HCT116 (cell line): ENCODE data around the gene BPTF. TPM values are rescaled to one million over a fixed set of nuclear protein-coding genes. Genes with fewer than 3 reads are reported as not detected.

Source experiments
- ATAC-seq: fragments of 200-7000 bp; cut with Tn5 transposase; 2 replicates; pipeline ENCODE4 v1.9.1; 2020; ENCODE audit warnings: mild to moderate bottlenecking, moderate library complexity
- BruUV-seq: library from RNA; stranded (reverse); fragments of 400-500 nt; replicated peaks from 2 replicates; lab custom pipeline; 2021; lab: Mats Ljungman, UMichigan
- CTCF ChIA-PET: fragments of 300-600 bp; sonication (Branson Sonifier 250); formaldehyde crosslinking; loops from one replicate; lab custom pipeline; 2021; ENCODE audit warnings: antibody characterized with exemption; lab: Charles Lee
- POLR2A ChIA-PET: fragments of 300-600, 350-600 bp; sonication (Branson Sonifier 250); formaldehyde crosslinking; loops from one replicate; lab custom pipeline; 2021; ENCODE audit warnings: antibody characterized with exemption; lab: Charles Lee
- RAD21 ChIA-PET, 2 experiments: fragments of 300-600 bp; sonication (Branson Sonifier 250); formaldehyde crosslinking; loops; one replicate each; lab custom pipeline; 2023; ENCODE audit warnings: low total read pairs in 2 of 2; ENCODE audit not compliant: uncharacterized antibody in 2 of 2, unreplicated experiment in 2 of 2, low non-redundant PET in 1 of 2; lab: Charles Lee
- DNase-seq: peaks from one replicate; pipeline ENCODE4 v3.0.0-alpha.2; 2010; ENCODE audit warnings: low read depth, low spot score
- H2AFZ ChIP-seq: fragments of 200-600 bp; shearing (Covaris generic), sonication (generic); 2 replicates; pipeline ENCODE4 v1.6.1; 2017; ENCODE audit warnings: low read depth, mixed run types, mixed read lengths, antibody characterized with exemption, low read length; ENCODE audit not compliant: poor library complexity, severe bottlenecking
- H3K27ac ChIP-seq: 2 replicates; pipeline ENCODE4 v1.5.1; 2012; ENCODE audit warnings: low read depth, low read length
- H3K27me3 ChIP-seq: fragments of 200-600 bp; sonication (generic); 2 replicates; pipeline ENCODE4 v1.6.1; 2016; ENCODE audit warnings: mixed run types, low read length, mixed read lengths; ENCODE audit not compliant: insufficient read depth
- H3K36me3 ChIP-seq, 2 experiments: fragments of 200-500 bp in 1 of 2; fragments of 200-600 bp in 1 of 2; sonication (Bioruptor generic) in 1 of 2; sonication (generic) in 1 of 2; 2 replicates each; pipeline versions ENCODE4 v1.5.1 to v1.6.1; 2014 to 2016; ENCODE audit warnings: low read length in 2 of 2, inconsistent platforms in 1 of 2, mixed read lengths in 1 of 2, mixed run types in 1 of 2; ENCODE audit not compliant: insufficient read depth in 2 of 2, control insufficient read depth in 1 of 2
- H3K4me1 ChIP-seq, 2 experiments: fragments of 200-600 bp in 1 of 2; sonication (generic) in 1 of 2; 2 replicates each; pipeline versions ENCODE4 v1.5.1 to v1.6.1; 2012 to 2017; ENCODE audit warnings: low read length in 2 of 2, inconsistent platforms in 1 of 2, mild to moderate bottlenecking in 1 of 2, mixed read lengths in 1 of 2, mixed run types in 1 of 2, moderate library complexity in 1 of 2; ENCODE audit not compliant: insufficient read depth in 2 of 2, control insufficient read depth in 1 of 2
- H3K4me2 ChIP-seq: fragments of 200-600 bp; sonication (generic); 2 replicates; pipeline ENCODE4 v1.6.1; 2017; ENCODE audit warnings: mixed run types, low read length, mixed read lengths
- H3K4me3 ChIP-seq, 2 experiments: fragments of 200-600 bp in 1 of 2; sonication (generic) in 1 of 2; replicated peaks in 1 of 2; 2 replicates each; pipeline ENCODE4 v1.5.1; 2011 to 2016; ENCODE audit warnings: low read length in 2 of 2, control low read depth in 1 of 2, low read depth in 1 of 2, mild to moderate bottlenecking in 1 of 2, mixed read lengths in 1 of 2, mixed run types in 1 of 2
- H3K79me2 ChIP-seq: fragments of 200-600 bp; sonication (generic); 2 replicates; pipeline ENCODE4 v1.6.1; 2017; ENCODE audit warnings: mild to moderate bottlenecking, mixed run types, low read length, moderate library complexity, mixed read lengths; ENCODE audit not compliant: insufficient read depth
- H3K9ac ChIP-seq: fragments of 200-600 bp; sonication (generic); 2 replicates; pipeline ENCODE4 v1.6.1; 2016; ENCODE audit warnings: low read length, mixed read lengths
- H3K9me2 ChIP-seq: fragments of 200-600 bp; sonication (generic), shearing (Covaris generic); 2 replicates; pipeline ENCODE4 v1.6.1; 2017; ENCODE audit warnings: mixed run types, mild to moderate bottlenecking, moderate library complexity; ENCODE audit not compliant: insufficient read depth
- H3K9me3 ChIP-seq, 2 experiments: fragments of 200-500 bp in 1 of 2; fragments of 200-600 bp in 1 of 2; sonication (Bioruptor generic) in 1 of 2; sonication (generic) in 1 of 2; 2 replicates each; pipeline ENCODE4 v1.6.1; 2014 to 2017; ENCODE audit warnings: low read length in 2 of 2, mixed read lengths in 2 of 2, inconsistent platforms in 1 of 2, low read depth in 1 of 2, mild to moderate bottlenecking in 1 of 2, mixed run types in 1 of 2, moderate library complexity in 1 of 2; ENCODE audit not compliant: control insufficient read depth in 1 of 2, insufficient read depth in 1 of 2
- H4K20me1 ChIP-seq: fragments of 200-600 bp; sonication (generic), shearing (Covaris generic); 2 replicates; pipeline ENCODE4 v1.6.1; 2017; ENCODE audit warnings: mixed run types, mild to moderate bottlenecking, moderate library complexity; ENCODE audit not compliant: insufficient read depth
- CEBPB ChIP-seq: IDR thresholded peaks from 2 replicates; pipeline ENCODE4 v1.6.1; 2012; ENCODE audit warnings: low read depth
- ELF1 ChIP-seq: IDR thresholded peaks from 2 replicates; pipeline ENCODE4 v1.6.1; 2012; ENCODE audit warnings: low read depth, borderline replicate concordance
- EZH2 ChIP-seq: fragments of 200-600 bp; sonication (generic); IDR thresholded peaks from 2 replicates; pipeline ENCODE4 v1.6.1; 2017; ENCODE audit warnings: antibody characterized with exemption, mixed run types
- EZH2phosphoT487 ChIP-seq: fragments of 200-600 bp; IDR thresholded peaks from 2 replicates; pipeline ENCODE4 v1.6.1; 2018; ENCODE audit warnings: antibody characterized with exemption, borderline replicate concordance
- POLR2A ChIP-seq: IDR thresholded peaks from 2 replicates; pipeline ENCODE4 v1.7.0; 2011; ENCODE audit warnings: borderline replicate concordance; ENCODE audit not compliant: insufficient read depth, insufficient read length; ENCODE audit errors: extremely low read depth
- POLR2AphosphoS5 ChIP-seq: IDR thresholded peaks from 2 replicates; pipeline ENCODE4 v1.6.1; 2011; ENCODE audit warnings: mild to moderate bottlenecking, low read depth, low read length, moderate library complexity
- SIN3A ChIP-seq: IDR thresholded peaks from 2 replicates; pipeline ENCODE4 v1.6.1; 2012; ENCODE audit warnings: low read depth
- SP1 ChIP-seq: IDR thresholded peaks from 2 replicates; pipeline ENCODE4 v1.6.1; 2012; ENCODE audit warnings: low read depth
- SRF ChIP-seq: IDR thresholded peaks from 2 replicates; pipeline ENCODE4 v1.6.1; 2012; ENCODE audit warnings: low read depth
- TCF7L2 ChIP-seq: IDR thresholded peaks from 2 replicates; pipeline ENCODE4 v1.7.0; 2011; ENCODE audit warnings: borderline replicate concordance, inconsistent platforms; ENCODE audit not compliant: insufficient read depth, insufficient read length; ENCODE audit errors: extremely low read depth
- YY1 ChIP-seq: IDR thresholded peaks from 2 replicates; pipeline ENCODE4 v1.6.1; 2011; ENCODE audit warnings: low read length, low read depth, moderate library complexity, mild to moderate bottlenecking; ENCODE audit not compliant: insufficient replicate concordance; ENCODE audit errors: extremely low read depth
- ZFX ChIP-seq: fragments of 450-650 bp; IDR thresholded peaks from 2 replicates; pipeline ENCODE4 v1.6.1; 2017
- ZNF274 ChIP-seq: fragments of 200-500 bp; sonication (Bioruptor generic); IDR thresholded peaks from 2 replicates; pipeline ENCODE4 v1.6.1; 2014; ENCODE audit warnings: mild to moderate bottlenecking, low read depth, low read length, inconsistent platforms
- intact Hi-C: fragments of 100-400 bp; cut with micrococcal nuclease; formaldehyde crosslinking; loops from 2 replicates; pipeline ENCODE4 v1.10.0; 2022
- total RNA-seq: library from RNA; stranded (reverse); gene quantifications from one replicate; pipeline ENCODE4 v1.2.1, GENCODE V29; 2021; ENCODE audit not compliant: unreplicated experiment
- TF ChIP-seq, protein P1 (sequence below): IDR thresholded peaks from 2 replicates; pipeline ENCODE4 v1.6.1; 2012
- TF ChIP-seq, protein P2 (sequence below): IDR thresholded peaks from 2 replicates; pipeline ENCODE4 v1.6.1; 2011; ENCODE audit warnings: mild to moderate bottlenecking, low read length, moderate library complexity; ENCODE audit not compliant: insufficient replicate concordance; ENCODE audit errors: extremely low read depth
- TF ChIP-seq, protein P3 (sequence below): IDR thresholded peaks from 2 replicates; pipeline ENCODE4 v1.6.1; 2012
- TF ChIP-seq, protein P4 (sequence below): IDR thresholded peaks from 2 replicates; pipeline ENCODE4 v1.6.1; 2012; ENCODE audit warnings: low read depth

BPTF gene
- total RNA-seq, 1 experiment from 2014 or later: 114 TPM

DNA sequence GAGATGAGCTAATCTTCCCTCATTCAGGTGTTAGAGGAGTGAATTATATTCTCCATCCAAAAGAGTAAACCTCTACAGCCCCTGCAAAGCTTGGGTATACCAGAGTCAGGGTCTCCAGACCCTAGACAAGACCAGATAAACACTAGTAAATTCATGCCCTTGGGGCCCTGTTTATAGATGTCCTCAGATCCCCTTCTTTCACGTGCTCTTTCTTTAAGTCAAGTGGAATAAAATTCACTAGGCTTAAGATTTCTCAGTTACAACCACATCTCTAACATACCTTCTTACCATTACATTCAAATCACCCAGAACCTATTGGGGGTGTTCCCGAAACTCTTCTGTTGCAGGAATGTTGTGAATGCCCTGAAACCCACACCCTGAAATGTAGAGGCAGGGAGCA is 173.2 kb downstream of the BPTF start:
- no TSS peak for BruUV-seq
- H3K36me3 ChIP-seq: no peaks in the 10 kb centered on the region
- POLR2A ChIA-PET: interaction anchor here (0.8 to 0.9 kb wide), 2 partner anchors 11 to 21 kb away, joined by 3 read pairs; no protein-coding TSS in a partner anchor

More for the DNA sequence above, 173.2 kb downstream of the BPTF start:
- no peaks in the 10 kb centered on the region for H3K27me3 ChIP-seq
- H2AFZ ChIP-seq: no peak overlapping the region
- no peak overlapping the region for H3K27ac ChIP-seq
- no peak overlapping the region for H3K9ac ChIP-seq
- H4K20me1 ChIP-seq: no peaks in the 10 kb centered on the region
- no peaks in the 10 kb centered on the region for H3K79me2 ChIP-seq
- TF ChIP-seq, protein P1, sequence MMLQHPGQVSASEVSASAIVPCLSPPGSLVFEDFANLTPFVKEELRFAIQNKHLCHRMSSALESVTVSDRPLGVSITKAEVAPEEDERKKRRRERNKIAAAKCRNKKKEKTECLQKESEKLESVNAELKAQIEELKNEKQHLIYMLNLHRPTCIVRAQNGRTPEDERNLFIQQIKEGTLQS: no peak
- no peak for TF ChIP-seq SIN3A
- TF ChIP-seq YY1: no peak
- TF ChIP-seq ELF1: no peak
- TF ChIP-seq SP1: no peak
- TF ChIP-seq EZH2: no peak
- no peak for TF ChIP-seq SRF
- no peak for TF ChIP-seq EZH2phosphoT487
- no peak for TF ChIP-seq CEBPB
- TF ChIP-seq, protein P2, sequence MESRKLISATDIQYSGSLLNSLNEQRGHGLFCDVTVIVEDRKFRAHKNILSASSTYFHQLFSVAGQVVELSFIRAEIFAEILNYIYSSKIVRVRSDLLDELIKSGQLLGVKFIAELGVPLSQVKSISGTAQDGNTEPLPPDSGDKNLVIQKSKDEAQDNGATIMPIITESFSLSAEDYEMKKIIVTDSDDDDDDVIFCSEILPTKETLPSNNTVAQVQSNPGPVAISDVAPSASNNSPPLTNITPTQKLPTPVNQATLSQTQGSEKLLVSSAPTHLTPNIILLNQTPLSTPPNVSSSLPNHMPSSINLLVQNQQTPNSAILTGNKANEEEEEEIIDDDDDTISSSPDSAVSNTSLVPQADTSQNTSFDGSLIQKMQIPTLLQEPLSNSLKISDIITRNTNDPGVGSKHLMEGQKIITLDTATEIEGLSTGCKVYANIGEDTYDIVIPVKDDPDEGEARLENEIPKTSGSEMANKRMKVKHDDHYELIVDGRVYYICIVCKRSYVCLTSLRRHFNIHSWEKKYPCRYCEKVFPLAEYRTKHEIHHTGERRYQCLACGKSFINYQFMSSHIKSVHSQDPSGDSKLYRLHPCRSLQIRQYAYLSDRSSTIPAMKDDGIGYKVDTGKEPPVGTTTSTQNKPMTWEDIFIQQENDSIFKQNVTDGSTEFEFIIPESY: no peak
- no peak for TF ChIP-seq TCF7L2
- TF ChIP-seq POLR2A: no peak
- TF ChIP-seq POLR2AphosphoS5: no peak
- TF ChIP-seq, protein P3, sequence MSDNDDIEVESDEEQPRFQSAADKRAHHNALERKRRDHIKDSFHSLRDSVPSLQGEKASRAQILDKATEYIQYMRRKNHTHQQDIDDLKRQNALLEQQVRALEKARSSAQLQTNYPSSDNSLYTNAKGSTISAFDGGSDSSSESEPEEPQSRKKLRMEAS: no peak
- no peak for TF ChIP-seq ZFX
- TF ChIP-seq, protein P4, sequence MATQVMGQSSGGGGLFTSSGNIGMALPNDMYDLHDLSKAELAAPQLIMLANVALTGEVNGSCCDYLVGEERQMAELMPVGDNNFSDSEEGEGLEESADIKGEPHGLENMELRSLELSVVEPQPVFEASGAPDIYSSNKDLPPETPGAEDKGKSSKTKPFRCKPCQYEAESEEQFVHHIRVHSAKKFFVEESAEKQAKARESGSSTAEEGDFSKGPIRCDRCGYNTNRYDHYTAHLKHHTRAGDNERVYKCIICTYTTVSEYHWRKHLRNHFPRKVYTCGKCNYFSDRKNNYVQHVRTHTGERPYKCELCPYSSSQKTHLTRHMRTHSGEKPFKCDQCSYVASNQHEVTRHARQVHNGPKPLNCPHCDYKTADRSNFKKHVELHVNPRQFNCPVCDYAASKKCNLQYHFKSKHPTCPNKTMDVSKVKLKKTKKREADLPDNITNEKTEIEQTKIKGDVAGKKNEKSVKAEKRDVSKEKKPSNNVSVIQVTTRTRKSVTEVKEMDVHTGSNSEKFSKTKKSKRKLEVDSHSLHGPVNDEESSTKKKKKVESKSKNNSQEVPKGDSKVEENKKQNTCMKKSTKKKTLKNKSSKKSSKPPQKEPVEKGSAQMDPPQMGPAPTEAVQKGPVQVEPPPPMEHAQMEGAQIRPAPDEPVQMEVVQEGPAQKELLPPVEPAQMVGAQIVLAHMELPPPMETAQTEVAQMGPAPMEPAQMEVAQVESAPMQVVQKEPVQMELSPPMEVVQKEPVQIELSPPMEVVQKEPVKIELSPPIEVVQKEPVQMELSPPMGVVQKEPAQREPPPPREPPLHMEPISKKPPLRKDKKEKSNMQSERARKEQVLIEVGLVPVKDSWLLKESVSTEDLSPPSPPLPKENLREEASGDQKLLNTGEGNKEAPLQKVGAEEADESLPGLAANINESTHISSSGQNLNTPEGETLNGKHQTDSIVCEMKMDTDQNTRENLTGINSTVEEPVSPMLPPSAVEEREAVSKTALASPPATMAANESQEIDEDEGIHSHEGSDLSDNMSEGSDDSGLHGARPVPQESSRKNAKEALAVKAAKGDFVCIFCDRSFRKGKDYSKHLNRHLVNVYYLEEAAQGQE: no peak
- no peak for TF ChIP-seq ZNF274
- ChIA-PET RAD21 (no interaction called here), CTCF (interaction anchor here (0.7 kb wide), 1 partner anchor 11 kb away, joined by 4 read pairs; no protein-coding TSS in a partner anchor)
- H3K9me3 ChIP-seq: no peaks in the 10 kb centered on the region
- intact Hi-C loops: no loop called here
- H3K9me2 ChIP-seq: no peaks in the 10 kb centered on the region
- H3K4me3 ChIP-seq: no peak overlapping the region
- ATAC-seq: no peak
- peaks cover 12 to 30% of the 10 kb centered on the region in 2 experiments for H3K4me1 ChIP-seq
- H3K4me2 ChIP-seq: no peak overlapping the region
- no peak for DNase-seq
